HepG2 (cell line): ENCODE data around the gene TXNDC11. TPM values are rescaled to one million over a fixed set of nuclear protein-coding genes. Genes with fewer than 3 reads are reported as not detected.

ENCODE experiments used
- ATAC-seq: fragments of 200-7000 bp; cut with Tn5 transposase; 3 replicates; pipeline ENCODE4 v1.9.1; 2020; ENCODE audit warnings: mild to moderate bottlenecking, moderate library complexity
- BruUV-seq: library from RNA; stranded (reverse); fragments of 400-500 nt; replicated peaks from 2 replicates; lab custom pipeline; 2021; lab: Mats Ljungman, UMichigan
- CTCF ChIA-PET: fragments of 300-600 bp; formaldehyde crosslinking; extraction: SDS; loops from one replicate; lab custom pipeline; 2021; ENCODE audit warnings: low total read pairs, inconsistent platforms, low intra/inter-chr PET ratio; lab: Yijun Ruan, JAX
- POLR2A ChIA-PET: fragments of 350-600 bp; sonication (Branson Sonifier 250); formaldehyde crosslinking; loops from one replicate; lab custom pipeline; 2020; ENCODE audit warnings: antibody characterized with exemption, inconsistent platforms; lab: Yijun Ruan, JAX
- DNase-seq: peaks from one replicate; pipeline ENCODE4 v3.0.0-alpha.2; 2015; ENCODE audit warnings: low spot score
- FAIRE-seq: peaks from 3 replicates; lab custom pipeline; 2011; peaks lifted over from hg19 to GRCh38; lab: Jason Lieb, UNC
- H2AFZ ChIP-seq: one replicate; pipeline ENCODE4 v1.6.1; 2011; ENCODE audit warnings: low read length, inconsistent platforms
- H3K27ac ChIP-seq: fragments of 300-600 bp; 3 replicates; pipeline ENCODE4 v1.8.0; 2011; ENCODE audit warnings: mixed run types, mild to moderate bottlenecking, mixed read lengths, low read length, inconsistent platforms; ENCODE audit not compliant: insufficient read depth; ENCODE audit errors: extremely low read length
- H3K27me3 ChIP-seq, 2 experiments: fragments of 200-600 bp in 1 of 2; 2 replicates in 1 of 2; 3 replicates in 1 of 2; pipeline versions ENCODE4 v1.6.0 to v1.8.0; 2011; ENCODE audit warnings: low read length in 2 of 2, mild to moderate bottlenecking in 2 of 2, moderate library complexity in 2 of 2, inconsistent platforms in 1 of 2; ENCODE audit not compliant: insufficient read depth in 2 of 2, control insufficient read depth in 1 of 2
- H3K36me3 ChIP-seq, 2 experiments: fragments of 200-600 bp in 1 of 2; replicated peaks in 1 of 2; 2 replicates in 1 of 2; 3 replicates in 1 of 2; pipeline versions ENCODE4 v1.5.1 to v1.8.0; 2011; ENCODE audit warnings: low read length in 2 of 2, inconsistent platforms in 1 of 2; ENCODE audit not compliant: insufficient read depth in 2 of 2, control insufficient read depth in 1 of 2
- H3K4me1 ChIP-seq: 2 replicates; pipeline ENCODE4 v1.5.1; 2012; ENCODE audit warnings: low read length, inconsistent platforms; ENCODE audit not compliant: insufficient read depth
- H3K4me2 ChIP-seq: 2 replicates; pipeline ENCODE4 v1.6.0; 2011; ENCODE audit warnings: low read depth, low read length, inconsistent platforms
- H3K4me3 ChIP-seq, 3 experiments: fragments of 200-600 bp in 1 of 3; sonication (generic), shearing (Covaris generic) in 1 of 3; replicated peaks in 1 of 3; 2 replicates each; pipeline ENCODE4 v1.5.1; 2011 to 2016; ENCODE audit warnings: low read length in 3 of 3, inconsistent platforms in 2 of 3, low read depth in 2 of 3, mild to moderate bottlenecking in 2 of 3, control low read depth in 1 of 3, mixed read lengths in 1 of 3; ENCODE audit not compliant: insufficient read depth in 1 of 3
- H3K79me2 ChIP-seq: one replicate; pipeline ENCODE4 v1.6.1; 2011; ENCODE audit warnings: low read length, inconsistent platforms; ENCODE audit not compliant: insufficient read depth
- H3K9ac ChIP-seq: 2 replicates; pipeline ENCODE4 v1.6.0; 2011; ENCODE audit warnings: mild to moderate bottlenecking, low read depth, low read length, inconsistent platforms; ENCODE audit not compliant: insufficient read depth
- H3K9me3 ChIP-seq: 2 replicates; pipeline ENCODE4 v1.5.1; 2012; ENCODE audit warnings: mild to moderate bottlenecking, low read length
- H4K20me1 ChIP-seq: 2 replicates; pipeline ENCODE4 v1.6.0; 2011; ENCODE audit warnings: inconsistent platforms, mild to moderate bottlenecking, low read length, moderate library complexity; ENCODE audit not compliant: insufficient read depth
- AFF4 ChIP-seq: sonication (generic); formaldehyde crosslinking; IDR thresholded peaks from 2 replicates; pipeline ENCODE4 v1.4.0; 2020; ENCODE audit warnings: missing genetic modification reagents
- CSRNP1 ChIP-seq: sonication (generic); formaldehyde crosslinking; IDR thresholded peaks from 2 replicates; pipeline ENCODE4 v1.8.1; 2023; ENCODE audit warnings: mild to moderate bottlenecking, missing genetic modification reagents
- EED ChIP-seq: sonication (generic); formaldehyde crosslinking; IDR thresholded peaks from 2 replicates; pipeline ENCODE4 v1.5.0; 2020; ENCODE audit warnings: mild to moderate bottlenecking, missing genetic modification reagents
- IKZF4 ChIP-seq: sonication (generic); formaldehyde crosslinking; IDR thresholded peaks from 2 replicates; pipeline ENCODE4 v1.5.1; 2020; ENCODE audit warnings: borderline replicate concordance, mild to moderate bottlenecking, low read depth, missing genetic modification reagents; ENCODE audit errors: not compliant biosample characterization
- KAT2B ChIP-seq: fragments of 150-350 bp; IDR thresholded peaks from 2 replicates; pipeline ENCODE4 v1.6.1; 2014; ENCODE audit warnings: low read depth, low read length, borderline replicate concordance
- KDM2A ChIP-seq: sonication (generic); formaldehyde crosslinking; IDR thresholded peaks from 2 replicates; pipeline ENCODE4 v1.4.0; 2020; ENCODE audit warnings: low read depth, missing genetic modification reagents, borderline replicate concordance
- NR3C1 ChIP-seq: sonication (generic); formaldehyde crosslinking; IDR thresholded peaks from 2 replicates; pipeline ENCODE4 v1.4.0; 2020; ENCODE audit warnings: missing genetic modification reagents
- SYNCRIP ChIP-seq: fragments of 200-400 bp; formaldehyde crosslinking; IDR thresholded peaks from 2 replicates; pipeline ENCODE4 v1.6.1; 2018; ENCODE audit warnings: mild to moderate bottlenecking, low read depth, low read length; ENCODE audit not compliant: insufficient read depth
- ZFP90 ChIP-seq: sonication (generic); formaldehyde crosslinking; IDR thresholded peaks from 2 replicates; pipeline ENCODE4 v1.8.0; 2022; ENCODE audit warnings: missing genetic modification reagents, mild to moderate bottlenecking, inconsistent platforms, borderline replicate concordance
- ZNF329 ChIP-seq: sonication (generic); formaldehyde crosslinking; IDR thresholded peaks from 2 replicates; pipeline ENCODE4 v1.9.0; 2021; ENCODE audit warnings: low read depth, mild to moderate bottlenecking, missing genetic modification reagents
- ZNF451 ChIP-seq: sonication (generic); formaldehyde crosslinking; IDR thresholded peaks from 2 replicates; pipeline ENCODE4 v1.5.0; 2020; ENCODE audit warnings: mild to moderate bottlenecking, missing genetic modification reagents
- ZNF619 ChIP-seq: sonication (generic); formaldehyde crosslinking; IDR thresholded peaks from 2 replicates; pipeline ENCODE4 v1.4.0; 2020; ENCODE audit warnings: mild to moderate bottlenecking, missing genetic modification reagents
- WGBS: methylation state at CpG from one replicate; pipeline ENCODE4 v1.1.6; 2017; ENCODE audit warnings: low lambda C conversion rate; 5-methylcytosine and 5-hydroxymethylcytosine counted together
- in situ Hi-C: cut with HindIII; loops from 2 replicates; pipeline ENCODE4 v1.10.0; 2017; ENCODE audit warnings: low pct_unique_long_range_greater_than_20kb; ENCODE audit not compliant: extremely low pct_ligation_motif_present
- intact Hi-C: fragments of 100-400 bp; cut with micrococcal nuclease; formaldehyde crosslinking; loops from one replicate; pipeline ENCODE4 v1.10.0; 2022; ENCODE audit not compliant: unreplicated experiment
- polyA plus RNA-seq, 8 experiments: library from polyadenylated mRNA; depleted of rRNA in 3 of 8; stranded (reverse) in 7 of 8; unstranded in 1 of 8; fragments of >200 nt; fragmentation: Illumina TruSeq in 4 of 8; extraction: Trizol in 4 of 8; gene quantifications; 2 replicates each; pipeline versions ENCODE4 v1.2.1 to v1.2.3, GENCODE V29; 2011 to 2016; ENCODE audit warnings: low read depth in 4 of 8, missing spikeins in 1 of 8, mixed read lengths in 1 of 8; ENCODE audit not compliant: insufficient read depth in 1 of 8
- total RNA-seq, 5 experiments: library from RNA; depleted of rRNA; stranded (reverse); fragments of >200 nt; fragmentation: Illumina TruSeq; extraction: Trizol; gene quantifications; 2 replicates each; pipeline ENCODE4 v1.2.3, GENCODE V29; 2016; ENCODE audit warnings: low read depth in 1 of 5
- TF ChIP-seq, protein P1 (sequence below): sonication (generic); formaldehyde crosslinking; IDR thresholded peaks from 2 replicates; pipeline ENCODE4 v1.4.0; 2020; ENCODE audit warnings: missing genetic modification reagents, borderline replicate concordance
- TF ChIP-seq, protein P2 (sequence below): sonication (generic); formaldehyde crosslinking; IDR thresholded peaks from 2 replicates; pipeline ENCODE4 v1.4.0; 2020; ENCODE audit warnings: mild to moderate bottlenecking, missing genetic modification reagents

TXNDC11 gene
- total and polyA plus RNA-seq, 2 of the 13 experiments (the other 11 are each of a cell fraction or from before 2014, with no cell fraction given) = 74.9 to 123 TPM

- intact Hi-C loops (loop anchor here (5.0 kb wide), 2 partner anchors 127 to 252 kb away; no protein-coding TSS in a partner anchor), in situ Hi-C loops (no loop called here)
- no peak for DNase-seq
- peak; percentile 46 for ATAC-seq
- BruUV-seq = no TSS peak
- Histone ChIP-seq H3K9me3 (no peaks in the 10 kb centered on the region), H3K79me2 (no peaks in the 10 kb centered on the region), H2AFZ (no peak overlapping the region), H3K4me1 (peaks cover 21% of the 10 kb centered on the region), H3K36me3 (no peaks in the 10 kb centered on the region), H4K20me1 (no peaks in the 10 kb centered on the region; the same call in 1 of the 2 replicates), H3K4me2 (no peak overlapping the region), H3K9ac (no peak overlapping the region), H3K27ac (no peak overlapping the region), H3K4me3 (no peak overlapping the region), H3K27me3 (peaks cover 6 to 54% of the 10 kb centered on the region in 2 experiments)
- no peak for FAIRE-seq
- POLR2A ChIA-PET = interaction anchor here (0.8 to 1.0 kb wide), 2 partner anchors 16 to 138 kb away, joined by 3 read pairs; partner anchors contain the start of gene ZC3H7A
- CTCF ChIA-PET = interaction anchor here (2.5 kb wide), 1 partner anchor 127 kb away, joined by 17 read pairs; no protein-coding TSS in a partner anchor
- WGBS = 45% methylated on average over 18 of the region's 19 CpGs
- TF ChIP-seq IKZF4 (CRISPR knock-in tag) = no peak
- no peak for TF ChIP-seq NR3C1 (CRISPR knock-in tag)
- peak; percentile 8; the same call in 1 of the 2 replicates for TF ChIP-seq EED (CRISPR knock-in tag)
- TF ChIP-seq CSRNP1 (CRISPR knock-in tag) = no peak
- no peak for TF ChIP-seq ZNF329
- TF ChIP-seq, protein P1, sequence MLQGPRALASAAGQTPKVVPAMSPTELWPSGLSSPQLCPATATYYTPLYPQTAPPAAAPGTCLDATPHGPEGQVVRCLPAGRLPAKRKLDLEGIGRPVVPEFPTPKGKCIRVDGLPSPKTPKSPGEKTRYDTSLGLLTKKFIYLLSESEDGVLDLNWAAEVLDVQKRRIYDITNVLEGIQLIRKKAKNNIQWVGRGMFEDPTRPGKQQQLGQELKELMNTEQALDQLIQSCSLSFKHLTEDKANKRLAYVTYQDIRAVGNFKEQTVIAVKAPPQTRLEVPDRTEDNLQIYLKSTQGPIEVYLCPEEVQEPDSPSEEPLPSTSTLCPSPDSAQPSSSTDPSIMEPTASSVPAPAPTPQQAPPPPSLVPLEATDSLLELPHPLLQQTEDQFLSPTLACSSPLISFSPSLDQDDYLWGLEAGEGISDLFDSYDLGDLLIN (CRISPR knock-in tag) = no peak
- TF ChIP-seq, protein P2, sequence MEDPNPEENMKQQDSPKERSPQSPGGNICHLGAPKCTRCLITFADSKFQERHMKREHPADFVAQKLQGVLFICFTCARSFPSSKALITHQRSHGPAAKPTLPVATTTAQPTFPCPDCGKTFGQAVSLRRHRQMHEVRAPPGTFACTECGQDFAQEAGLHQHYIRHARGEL = no peak
- no peak for TF ChIP-seq ZNF619 (CRISPR knock-in tag)
- no peak for TF ChIP-seq AFF4 (CRISPR knock-in tag)
- TF ChIP-seq KDM2A = 0 out of 2 replicates have a peak, but pooled peaks have one; percentile 21
- no peak for TF ChIP-seq ZFP90 (CRISPR knock-in tag)
- TF ChIP-seq SYNCRIP = no peak
- no peak; the same call in 1 of the 2 replicates for TF ChIP-seq KAT2B
- no peak for TF ChIP-seq ZNF451 (CRISPR knock-in tag)
Observed at GRCh38 chr16:11658896-11659708, 83.6 kb downstream of the TXNDC11 start.
